MM.1S (cell line): ENCODE measurements around the gene COLEC11.

Experiments used
- DNase-seq: peaks from one replicate; pipeline ENCODE4 v3.0.0-alpha.2; 2015
- H2AFZ ChIP-seq: fragments of 300-600 bp; sonication (generic); 2 replicates; pipeline ENCODE4 v1.6.0; 2016; ENCODE audit warnings: antibody characterized with exemption, low read length
- H3F3A ChIP-seq: fragments of 300-600 bp; sonication (generic); 2 replicates; pipeline ENCODE4 v1.6.1; 2016; ENCODE audit warnings: mild to moderate bottlenecking, antibody characterized with exemption, low read length, moderate library complexity, mixed read lengths; ENCODE audit not compliant: insufficient read depth
- H3K27ac ChIP-seq: fragments of 300-600 bp; sonication (generic); 2 replicates; pipeline ENCODE4 v1.5.1; 2016; ENCODE audit warnings: mild to moderate bottlenecking, low read length
- H3K27me3 ChIP-seq: fragments of 300-600 bp; sonication (generic); replicated peaks from 2 replicates; pipeline ENCODE4 v1.6.0; 2016; ENCODE audit warnings: low read length; ENCODE audit not compliant: insufficient read depth
- H3K36me3 ChIP-seq: fragments of 300-600 bp; sonication (generic); replicated peaks from 2 replicates; pipeline ENCODE4 v1.6.1; 2016; ENCODE audit warnings: mild to moderate bottlenecking, low read length, mixed read lengths; ENCODE audit not compliant: insufficient read depth
- H3K4me1 ChIP-seq: fragments of 300-600 bp; sonication (generic); 2 replicates; pipeline ENCODE4 v1.6.1; 2016; ENCODE audit warnings: low read length, mixed read lengths
- H3K4me2 ChIP-seq: fragments of 300-600 bp; sonication (generic); 2 replicates; pipeline ENCODE4 v1.6.0; 2016; ENCODE audit warnings: low read depth, low read length
- H3K4me3 ChIP-seq: fragments of 300-600 bp; sonication (generic); 2 replicates; pipeline ENCODE4 v1.5.1; 2016; ENCODE audit warnings: low read length, mixed read lengths
- H3K79me2 ChIP-seq: fragments of 300-600 bp; sonication (generic); 2 replicates; pipeline ENCODE4 v1.6.1; 2016; ENCODE audit warnings: mixed run types, low read length, mixed read lengths
- H3K9ac ChIP-seq: fragments of 300-600 bp; sonication (generic); 2 replicates; pipeline ENCODE4 v1.6.1; 2016; ENCODE audit warnings: low read length, mixed read lengths
- H3K9me2 ChIP-seq: fragments of 300-600 bp; sonication (generic); replicated peaks from 2 replicates; pipeline ENCODE4 v1.6.1; 2016; ENCODE audit warnings: mild to moderate bottlenecking, low read length, mixed read lengths; ENCODE audit not compliant: insufficient read depth
- H3K9me3 ChIP-seq: fragments of 300-600 bp; sonication (generic); replicated peaks from 2 replicates; pipeline ENCODE4 v1.6.1; 2016; ENCODE audit warnings: mild to moderate bottlenecking, low read length, mixed read lengths; ENCODE audit not compliant: insufficient read depth
- H4K20me1 ChIP-seq: fragments of 300-600 bp; sonication (generic); 2 replicates; pipeline ENCODE4 v1.6.1; 2016; ENCODE audit warnings: mild to moderate bottlenecking, low read length, moderate library complexity, mixed read lengths; ENCODE audit not compliant: insufficient read depth
- CTCF ChIP-seq: fragments of 300-600 bp; sonication (generic); IDR thresholded peaks from 2 replicates; pipeline ENCODE4 v1.5.1; 2016; ENCODE audit warnings: antibody characterized with exemption, low read length, mixed read lengths
- EZH2 ChIP-seq: fragments of 300-600 bp; sonication (generic); optimal IDR thresholded peaks from 2 replicates; pipeline ENCODE3; 2017; ENCODE audit warnings: low read depth, mild to moderate bottlenecking, antibody characterized with exemption, low read length, mixed read lengths
- EZH2phosphoT487 ChIP-seq: fragments of 300-600 bp; sonication (generic); IDR thresholded peaks from 2 replicates; pipeline ENCODE4 v1.6.1; 2018; ENCODE audit warnings: antibody characterized with exemption, low read length

COLEC11 gene

GRCh38 chr2:3650140-3650920 lies 55.4 kb downstream of the COLEC11 start:
- Histone ChIP-seq H3K4me2 (peak overlapping the region; percentile 5; the same call in 1 of the 2 replicates), H3K9me3 (no peaks in the 10 kb centered on the region), H3K79me2 (no peaks in the 10 kb centered on the region), H3K36me3 (no peaks in the 10 kb centered on the region), H3K4me3 (no peak overlapping the region), H2AFZ (0 out of 2 replicates have a peak overlapping the region, but pooled peaks have one; percentile 7), H4K20me1 (no peaks in the 10 kb centered on the region), H3K4me1 (no peaks in the 10 kb centered on the region), H3K9ac (no peak overlapping the region), H3K27ac (no peak overlapping the region), H3K9me2 (no peaks in the 10 kb centered on the region), H3K27me3 (no peaks in the 10 kb centered on the region), H3F3A (no peaks in the 10 kb centered on the region)
- no peak for DNase-seq
- TF ChIP-seq EZH2 (no peak), CTCF (no peak), EZH2phosphoT487 (no peak)

- no peak for TF ChIP-seq EZH2
- no peak for TF ChIP-seq EZH2phosphoT487
- TF ChIP-seq CTCF, result no peak
- Histone ChIP-seq H3K36me3 (no peaks in the 10 kb centered on the region), H4K20me1 (no peaks in the 10 kb centered on the region), H3K9ac (peak overlapping the region; percentile 30; the same call in 1 of the 2 replicates), H3K9me2 (no peaks in the 10 kb centered on the region), H3K4me1 (no peaks in the 10 kb centered on the region), H3K27me3 (no peaks in the 10 kb centered on the region), H3K79me2 (no peaks in the 10 kb centered on the region), H3K27ac (peak overlapping the region; percentile 46; the same call in 1 of the 2 replicates), H2AFZ (peak overlapping the region; percentile 58; the same call in 1 of the 2 replicates), H3K9me3 (no peaks in the 10 kb centered on the region), H3K4me2 (peak overlapping the region; percentile 52), H3F3A (no peaks in the 10 kb centered on the region), H3K4me3 (no peak overlapping the region; the same call in 1 of the 2 replicates)
- DNase-seq, result peak; percentile 35
Observed at GRCh38 chr2:3651691-3652648, 57.1 kb downstream of the COLEC11 start.

GRCh38 chr2:3652896-3653625 lies 58.1 kb downstream of the COLEC11 start:
- Histone ChIP-seq H3F3A (no peaks in the 10 kb centered on the region), H3K4me2 (no peak overlapping the region), H3K9me2 (no peaks in the 10 kb centered on the region), H2AFZ (no peak overlapping the region), H4K20me1 (no peaks in the 10 kb centered on the region), H3K4me3 (no peak overlapping the region), H3K27ac (no peak overlapping the region), H3K36me3 (no peaks in the 10 kb centered on the region), H3K27me3 (no peaks in the 10 kb centered on the region), H3K79me2 (no peaks in the 10 kb centered on the region), H3K9ac (no peak overlapping the region), H3K4me1 (no peaks in the 10 kb centered on the region), H3K9me3 (no peaks in the 10 kb centered on the region)
- no peak for DNase-seq
- TF ChIP-seq EZH2phosphoT487, result no peak
- TF ChIP-seq CTCF, result no peak
- TF ChIP-seq EZH2, result no peak
